ENCODE data around the gene TMEM106B.
"Not testable (repeated sequence)": the region's sequence is repeated elsewhere in the genome, so short reads cannot be mapped to it uniquely, and the experiment has no call there.

Gene TMEM106B

DNA sequence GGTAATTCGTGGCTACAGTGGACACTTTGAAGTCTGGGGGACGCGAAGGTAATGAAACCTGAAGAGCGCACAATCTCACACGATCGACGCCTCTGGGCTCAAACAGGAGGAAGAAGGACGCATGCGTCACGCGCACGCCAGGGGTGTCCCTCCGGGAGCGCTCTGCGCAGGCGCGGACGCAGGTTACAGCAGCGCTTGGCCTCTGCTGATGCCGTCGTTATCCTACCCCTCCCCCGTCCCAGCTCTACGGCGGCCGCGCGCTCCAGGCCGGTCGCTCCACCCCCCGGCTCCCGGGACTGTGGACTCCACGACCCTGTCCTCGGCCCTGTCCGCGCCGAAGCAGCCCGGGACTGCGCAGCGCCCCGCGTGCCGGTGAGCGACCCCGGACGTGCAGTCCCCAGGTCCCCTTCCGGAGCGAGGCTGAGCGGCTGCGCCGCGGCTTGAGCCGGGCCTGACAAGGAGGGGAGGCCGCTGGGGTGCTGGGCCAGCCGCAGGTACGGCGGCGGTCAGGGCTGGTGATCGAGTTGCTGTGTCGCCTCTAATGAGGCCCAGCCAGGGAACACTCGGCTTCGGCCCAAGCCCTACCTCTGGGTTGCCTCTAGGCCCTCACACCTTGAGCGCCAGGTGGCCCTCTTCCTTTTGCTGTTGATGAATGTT, at the start of gene TMEM106B:
Gene TMEM106B, plus strand, starts transcription at position 241 of the 657 bp plus-strand sequence. CDS start 3,517 bp downstream, outside the sequence.
- peak; percentile 94 for DNase-seq (ENCODE audit: low read depth)

DNA sequence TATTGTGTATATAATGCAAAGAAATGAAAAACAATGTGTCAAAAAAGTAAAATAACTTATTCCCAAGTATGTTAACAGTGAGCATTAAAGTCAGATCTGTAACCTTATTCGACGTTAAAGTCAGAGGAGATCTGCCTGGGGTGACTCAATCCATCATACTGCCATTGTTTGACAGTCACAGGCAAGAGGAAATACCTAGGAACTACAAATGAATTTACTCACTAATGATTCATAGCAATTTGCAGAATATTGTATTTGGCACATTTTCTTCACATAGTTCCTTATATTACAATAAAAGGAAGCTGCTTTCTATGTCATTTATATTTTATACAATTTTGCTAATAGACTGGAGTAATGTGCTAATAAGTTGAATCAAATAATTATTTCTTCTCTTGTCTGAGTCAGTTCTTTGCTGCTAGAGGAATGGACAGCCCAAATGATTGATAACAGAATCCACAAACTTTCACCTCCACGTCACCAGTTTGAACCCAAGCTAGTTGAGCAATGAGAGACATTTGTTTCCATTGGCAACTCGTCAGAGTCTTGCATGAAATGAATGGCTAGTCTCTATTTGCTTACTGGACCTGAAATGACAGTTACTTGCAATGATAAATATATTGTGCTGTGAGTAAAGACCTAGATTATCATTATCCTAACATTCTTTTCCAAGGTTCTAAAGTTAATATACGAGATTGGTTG, 48.5 kb upstream of the TMEM106B start:
- DNase-seq (ENCODE audit: low read depth) = peak; percentile 57

DNA sequence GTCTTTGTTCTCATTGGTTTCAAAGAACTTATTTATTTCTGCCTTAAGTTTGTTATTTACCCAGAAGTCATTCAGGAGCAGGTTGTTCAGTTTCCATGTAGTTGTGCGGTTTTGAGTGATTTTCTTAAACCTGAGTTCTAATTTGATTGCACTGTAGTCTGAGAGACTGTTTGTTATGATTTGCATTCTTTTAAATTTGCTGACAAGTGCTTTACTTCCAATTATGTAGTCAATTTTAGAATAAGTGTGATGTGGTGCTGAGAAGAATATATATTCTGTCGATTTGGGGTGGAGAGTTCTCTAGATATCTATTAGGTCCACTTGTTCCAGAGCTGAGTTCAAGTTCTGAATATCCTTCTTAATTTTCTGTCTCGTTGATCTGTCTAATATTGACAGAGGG, 43.0 kb upstream of the TMEM106B start:
- DNase-seq (ENCODE audit: low read depth) = not testable (repeated sequence)

DNA sequence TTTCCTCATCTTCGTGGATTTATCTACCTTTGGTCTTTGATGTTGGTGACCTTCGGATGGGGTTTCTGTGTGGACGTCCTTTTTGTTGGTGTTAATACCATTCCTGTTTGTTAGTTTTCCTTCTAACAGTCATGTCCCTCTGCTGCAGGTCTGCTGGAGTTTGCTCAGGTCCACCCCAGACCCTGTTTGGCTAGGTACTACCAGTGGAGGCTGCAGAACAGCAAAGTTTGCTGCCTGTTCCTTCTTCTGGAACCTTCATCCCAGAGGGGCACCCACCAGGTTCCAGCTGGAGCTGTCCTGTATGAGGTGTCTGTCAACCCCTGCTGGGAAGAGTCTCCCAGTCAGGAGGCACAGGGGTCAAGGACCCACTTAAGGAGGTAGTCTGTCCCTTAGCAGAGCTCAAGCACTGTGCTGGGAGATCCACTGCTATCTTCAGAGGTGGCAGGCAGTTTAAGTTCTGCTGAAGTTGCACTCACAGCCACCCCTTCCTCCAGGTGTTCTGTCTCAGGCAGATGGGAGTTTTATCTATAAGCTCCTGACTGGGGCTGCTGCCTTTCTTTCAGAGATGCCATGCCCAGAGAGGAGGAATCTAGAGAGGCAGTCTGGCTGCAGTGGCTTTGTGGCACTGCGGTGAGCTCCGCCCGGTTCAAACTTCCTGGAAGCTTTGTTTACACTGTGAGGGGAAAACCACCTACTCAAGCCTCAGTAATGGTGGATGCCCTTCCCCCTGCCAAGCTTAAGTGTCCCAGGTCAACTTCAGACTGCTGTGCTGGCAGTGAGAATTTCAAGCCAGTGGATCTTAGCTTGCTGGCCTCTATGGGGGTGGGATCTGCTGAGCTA, 40.9 kb upstream of the TMEM106B start:
- not testable (repeated sequence) for DNase-seq (ENCODE audit: low read depth)

DNA sequence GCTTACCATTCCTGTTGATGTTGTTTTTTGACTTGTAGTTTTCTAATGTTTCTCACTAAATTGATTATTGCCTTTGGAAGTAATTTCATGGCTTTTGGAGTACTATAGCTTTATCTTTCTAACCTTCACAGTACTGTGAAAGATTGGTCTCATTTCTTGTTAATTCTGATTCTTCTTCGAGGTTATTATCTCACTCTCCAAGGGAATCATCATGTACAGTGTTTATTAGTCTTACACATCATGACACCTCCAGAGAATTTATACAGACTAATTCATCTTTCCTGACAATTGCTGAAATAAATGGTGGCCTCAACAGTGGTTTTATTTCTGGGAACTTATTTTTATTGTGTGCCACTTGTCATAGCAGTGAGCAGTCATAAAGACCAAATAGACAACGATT, 37.4 kb upstream of the TMEM106B start:
- no peak for DNase-seq (ENCODE audit: low read depth)

DNA sequence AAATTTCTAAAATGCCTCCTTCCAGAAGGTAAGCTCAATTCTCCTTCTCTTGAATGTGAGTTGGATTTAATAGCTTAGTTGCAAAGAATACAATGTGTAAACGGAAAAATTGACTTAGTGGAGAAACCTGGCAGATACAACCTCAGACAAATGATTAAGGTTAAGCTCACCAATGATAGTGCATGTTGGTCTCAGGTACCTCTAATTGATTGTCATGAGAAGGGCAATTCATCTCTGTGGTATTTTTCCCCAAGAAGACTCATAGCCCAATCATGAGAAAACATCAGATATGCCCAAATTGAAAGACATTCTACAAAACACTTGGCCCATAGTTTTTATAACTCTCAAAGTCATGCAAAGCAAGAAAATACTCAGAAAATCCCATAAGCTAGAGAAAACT, 36.2 kb upstream of the TMEM106B start:
- no peak for DNase-seq (ENCODE audit: low read depth)

DNA sequence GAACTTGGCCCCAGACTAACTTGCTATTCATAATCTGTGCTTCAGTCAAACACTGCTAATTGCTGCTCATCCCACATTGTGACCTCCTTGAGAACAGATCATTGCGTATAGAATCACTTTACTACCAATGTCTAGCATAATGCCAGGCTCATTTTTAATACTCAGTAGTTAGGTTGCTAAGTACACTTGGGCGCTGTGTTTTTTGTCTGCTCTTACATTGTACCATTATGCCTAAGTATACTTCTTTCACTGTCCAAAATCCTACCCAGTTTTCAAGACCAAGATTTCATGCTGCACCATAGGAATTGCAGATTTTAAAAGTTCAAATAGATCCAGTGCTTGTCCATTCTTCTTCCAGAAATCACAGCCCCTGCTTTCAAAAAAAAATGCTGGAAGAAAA, 32.8 kb upstream of the TMEM106B start:
- DNase-seq (ENCODE audit: low read depth) = no peak

DNA sequence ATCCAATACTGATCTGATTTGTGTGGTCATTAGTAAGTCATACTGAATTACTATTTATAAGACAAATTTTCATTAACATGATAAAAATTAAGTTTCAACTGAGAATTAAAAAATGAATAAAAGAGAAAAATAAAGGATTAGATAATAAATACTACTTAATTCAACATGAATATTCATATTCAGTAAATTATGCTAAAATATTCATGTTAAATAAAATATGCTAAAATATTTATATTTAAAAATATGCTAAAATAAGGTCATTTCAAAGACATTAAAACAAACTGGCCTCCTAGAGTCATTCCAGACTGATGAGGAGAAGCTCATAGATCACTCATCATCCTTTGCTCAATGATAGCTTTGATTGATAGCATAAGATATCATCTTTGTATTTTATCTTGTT, 16.7 kb upstream of the TMEM106B start:
- no peak for DNase-seq (ENCODE audit: low read depth)

DNA sequence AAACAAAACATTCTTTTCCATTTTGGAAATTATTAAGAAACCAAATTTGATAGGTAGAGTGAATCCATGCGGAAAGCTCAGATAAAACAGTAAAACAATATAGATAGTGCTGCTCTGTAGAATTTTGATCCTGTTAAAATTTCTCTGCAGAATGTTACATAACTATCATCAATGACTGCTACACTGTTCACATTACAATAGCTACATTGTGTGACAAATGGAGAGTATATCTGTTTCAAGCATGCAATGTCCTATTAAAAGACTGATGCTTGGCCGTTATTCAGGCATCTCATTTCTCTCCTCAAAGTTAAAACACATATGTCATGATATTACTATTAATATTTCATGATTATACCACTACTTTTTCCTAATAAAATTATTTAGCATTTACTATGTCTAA, 14.7 kb upstream of the TMEM106B start:
- DNase-seq (ENCODE audit: low read depth) = no peak

DNA sequence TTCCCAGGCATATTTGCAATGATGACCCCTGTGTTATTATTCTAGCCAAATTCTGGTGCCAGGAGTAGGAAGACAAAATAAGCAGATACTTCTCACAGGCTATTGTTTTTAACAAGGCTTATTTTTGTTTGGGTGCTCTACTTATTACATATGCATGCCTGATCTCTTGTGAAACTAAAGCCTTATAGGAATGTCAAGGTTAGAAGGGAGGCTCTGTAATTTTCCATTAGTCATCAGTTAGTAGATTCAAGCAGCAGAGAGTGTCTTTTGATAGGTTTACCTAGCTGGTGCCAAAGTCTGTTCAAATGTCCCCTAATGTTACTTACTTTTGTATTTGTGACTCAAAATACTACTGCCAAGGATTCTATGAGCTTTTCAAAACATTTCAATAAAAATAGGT, 11.7 kb upstream of the TMEM106B start:
- DNase-seq (ENCODE audit: low read depth) = peak; percentile 36

DNA sequence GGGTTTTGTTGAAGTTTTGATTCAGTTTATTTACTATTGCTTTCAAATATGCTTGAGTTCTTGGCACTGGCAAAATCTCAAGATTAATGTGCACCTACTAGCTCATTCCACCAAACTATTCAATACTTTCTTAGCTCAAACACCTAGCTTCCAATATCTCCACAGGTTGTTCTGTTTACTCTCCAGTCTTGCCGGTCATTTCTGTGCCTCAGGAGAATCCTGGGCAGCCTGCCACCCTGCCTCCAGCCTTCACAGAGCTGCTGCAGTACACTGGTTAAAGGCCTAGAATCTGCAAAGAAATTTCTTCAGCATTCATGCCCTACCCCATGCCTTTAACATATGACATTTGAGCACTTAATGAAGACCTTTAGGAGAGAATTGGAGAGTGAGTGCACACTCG, 4.0 kb upstream of the TMEM106B start:
- no peak for DNase-seq (ENCODE audit: low read depth)

DNA sequence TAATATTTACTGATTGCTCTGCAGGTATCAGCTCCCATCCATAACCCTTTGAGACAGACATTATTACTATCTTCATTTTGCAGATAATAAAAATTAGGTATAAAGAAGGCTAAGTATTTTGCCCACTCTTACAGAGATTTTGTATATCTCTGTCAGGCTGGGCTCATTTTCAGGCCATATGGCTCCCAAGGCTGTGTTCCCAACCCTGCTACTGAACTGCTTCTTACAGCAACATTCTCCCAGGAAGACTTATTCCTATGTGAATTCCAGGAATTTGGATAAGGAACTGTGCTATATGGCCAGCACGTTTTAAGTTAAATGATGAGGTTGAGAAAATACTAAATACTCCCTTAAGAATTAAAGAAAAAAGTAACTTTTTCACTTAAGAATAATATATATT, 1.9 kb upstream of the TMEM106B start:
- no peak for DNase-seq (ENCODE audit: low read depth)

DNA sequence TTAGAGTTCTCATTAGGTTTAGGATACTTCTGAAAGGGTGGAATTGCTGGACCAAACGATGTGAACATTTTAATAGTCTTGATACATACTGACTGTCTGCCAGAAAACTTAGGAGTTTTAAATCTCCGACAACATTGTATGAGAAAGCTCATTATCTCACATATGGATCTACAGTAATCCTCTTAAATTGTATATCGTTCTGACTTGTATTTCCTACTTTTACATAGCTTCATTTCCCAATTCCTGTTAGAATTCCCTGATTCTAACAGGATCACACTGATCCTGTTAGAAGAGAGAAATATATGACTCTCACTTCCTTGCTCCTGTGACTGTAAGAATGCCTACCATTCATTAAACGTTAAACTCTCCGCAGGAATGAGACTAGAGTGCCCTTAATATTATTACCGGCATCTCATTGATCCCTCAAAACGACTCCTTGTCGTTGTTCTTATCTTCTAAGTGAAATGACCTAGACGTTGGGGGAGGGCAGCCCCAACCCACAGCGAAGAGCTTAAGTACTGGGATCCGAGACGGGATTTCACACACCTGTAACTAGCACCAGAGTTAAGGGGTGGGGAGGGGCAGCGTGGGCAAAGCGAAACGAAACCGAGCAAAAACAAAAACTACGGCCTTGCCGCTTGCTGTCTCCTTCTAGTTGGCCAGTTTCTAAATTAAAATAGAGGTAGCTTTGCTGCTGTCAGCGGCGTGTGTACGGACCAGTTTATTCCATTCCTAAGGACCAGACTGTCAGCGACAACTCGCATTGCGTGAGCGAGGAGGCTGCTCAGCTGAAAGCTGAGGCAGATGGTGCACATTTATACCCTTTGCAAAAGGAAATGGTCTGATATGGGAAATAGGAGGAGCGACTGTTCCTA, 678 bp upstream of the TMEM106B start:
- no peak for DNase-seq (ENCODE audit: low read depth)

DNA sequence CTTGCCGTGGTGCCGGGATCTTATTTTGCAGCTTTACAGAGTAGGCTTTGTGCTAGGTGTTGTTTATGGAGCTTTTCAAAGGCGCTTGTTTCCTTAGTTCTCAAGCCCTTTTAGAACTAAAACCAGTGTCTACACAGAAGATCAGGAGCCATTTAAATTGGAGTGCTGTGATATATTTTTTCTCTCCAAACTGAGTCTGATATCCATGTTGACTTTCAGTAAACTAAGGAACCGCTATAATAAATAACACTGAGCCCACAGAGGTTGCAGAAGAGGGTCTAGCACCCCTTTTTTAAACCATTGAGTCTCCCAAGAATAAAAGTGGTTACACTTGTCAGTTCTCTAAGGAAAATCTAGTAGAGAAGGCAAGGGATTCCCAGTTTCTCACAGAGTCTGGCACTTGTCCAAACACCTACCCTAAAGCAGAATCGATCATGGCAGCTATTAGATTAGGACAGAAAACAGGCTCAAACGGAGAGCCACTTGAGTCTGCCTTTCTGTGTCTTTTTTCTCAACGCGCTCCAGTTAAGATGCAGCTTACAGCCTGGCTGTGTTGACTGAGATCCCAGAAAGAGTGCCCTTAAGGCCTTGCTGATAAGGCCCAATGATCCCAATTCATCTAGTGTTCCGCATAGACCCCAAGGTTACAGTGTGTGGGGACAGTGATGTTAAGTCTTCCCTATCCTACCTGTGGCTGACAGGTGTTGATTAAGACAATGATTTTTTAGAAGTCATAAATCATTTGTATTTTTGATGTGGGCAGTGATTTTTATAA, 804 bp downstream of the TMEM106B start:
- no peak for DNase-seq (ENCODE audit: low read depth)

DNA sequence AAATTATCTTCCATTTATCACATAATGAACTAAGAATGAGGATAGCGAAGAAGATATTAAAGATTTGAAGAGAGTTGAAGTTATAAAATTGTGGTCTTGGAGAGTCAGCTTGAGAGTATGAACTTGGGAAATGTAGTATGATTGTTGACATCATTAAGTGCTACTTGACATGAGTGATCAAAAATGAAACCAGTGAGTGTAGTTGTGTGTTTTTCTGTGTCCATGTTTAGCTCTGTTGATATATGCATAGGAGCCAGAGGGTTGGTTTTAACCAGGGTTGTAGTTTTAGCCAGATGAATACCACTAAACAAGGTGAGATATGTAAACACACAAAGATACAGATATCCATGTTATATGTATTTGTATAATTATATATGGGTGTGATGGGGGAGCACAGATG, 6.2 kb downstream of the TMEM106B start:
- no peak for DNase-seq (ENCODE audit: low read depth)

DNA sequence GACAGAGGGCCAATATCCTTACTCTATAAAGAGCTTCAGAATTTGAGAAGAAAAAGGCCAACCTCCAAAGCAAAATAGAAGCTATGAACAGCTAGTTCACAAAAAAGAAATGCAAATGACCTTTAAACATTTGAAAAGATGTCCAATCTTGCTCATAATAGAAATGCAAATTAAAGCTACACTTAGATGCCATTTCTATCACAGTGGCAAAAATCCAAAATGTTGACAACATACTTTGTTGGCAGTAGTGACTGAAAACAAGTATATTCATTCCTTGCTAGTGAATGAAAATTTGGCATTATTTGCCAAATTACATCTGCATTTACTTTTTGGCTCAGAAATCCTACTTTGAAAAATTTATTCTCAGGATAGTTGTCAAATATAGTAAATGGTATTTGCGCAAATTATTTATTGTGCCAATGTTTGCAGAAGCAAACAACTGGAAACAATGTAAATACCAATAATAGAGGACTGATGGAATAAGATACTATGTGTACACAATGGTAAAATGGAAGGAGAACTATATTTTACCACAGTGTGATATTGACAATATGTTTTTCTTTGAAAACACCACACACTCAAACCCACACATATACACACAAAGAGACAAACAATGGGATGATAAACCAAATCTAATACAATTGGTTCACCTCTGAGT, 9.4 kb downstream of the TMEM106B start:
- DNase-seq (ENCODE audit: low read depth) = peak; percentile 12

DNA sequence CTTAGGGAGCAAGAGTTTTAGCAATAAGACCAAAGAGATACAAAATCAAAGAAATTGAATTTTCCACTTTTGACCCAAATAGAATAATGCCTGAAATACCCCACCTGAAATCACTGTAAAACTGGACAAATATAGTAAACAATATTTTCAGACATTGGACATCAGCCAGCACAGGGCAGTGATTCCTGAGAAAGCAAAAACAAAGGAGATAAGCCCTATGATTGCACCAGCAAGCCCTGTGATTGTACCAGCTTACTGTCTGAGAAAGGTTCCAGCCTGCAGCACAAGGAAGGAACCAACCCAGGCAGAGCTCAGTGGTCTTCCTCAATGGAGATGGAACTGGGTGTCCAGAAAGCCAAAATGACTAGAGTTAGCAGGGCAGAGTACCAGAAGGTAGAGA, 10.3 kb downstream of the TMEM106B start:
- no peak for DNase-seq (ENCODE audit: low read depth)

DNA sequence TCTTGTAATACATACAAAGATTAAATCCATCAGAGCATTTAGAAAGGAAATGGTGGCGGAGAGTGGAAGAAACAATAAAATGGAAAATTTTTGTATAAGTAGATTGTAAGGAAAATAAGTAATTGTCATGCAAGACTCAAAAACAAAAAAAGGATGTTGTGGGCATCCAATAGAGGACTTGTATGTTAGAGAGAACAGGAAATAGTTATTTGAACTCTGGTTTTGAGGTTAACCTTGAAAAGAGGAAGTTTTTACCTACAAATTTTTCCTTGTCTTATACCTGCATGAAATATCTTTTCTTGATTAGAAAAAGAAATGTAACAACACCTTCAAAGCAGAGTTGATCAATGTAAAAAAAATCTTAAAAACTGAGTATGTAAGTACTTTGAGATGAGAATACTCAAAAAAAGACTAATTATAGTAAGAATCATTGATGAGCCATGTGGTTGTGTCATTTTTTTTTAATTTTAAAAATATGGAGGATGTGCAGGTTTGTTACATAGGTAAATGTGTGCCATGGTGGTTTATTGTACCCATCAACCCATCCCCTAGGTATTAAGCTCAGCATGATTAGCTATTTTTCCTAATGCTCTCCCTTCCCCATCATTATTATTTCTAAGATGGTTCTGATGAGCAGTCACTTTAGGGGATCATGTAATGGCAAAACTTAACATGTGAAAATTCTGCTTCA, 11.9 kb downstream of the TMEM106B start:
- DNase-seq (ENCODE audit: low read depth) = no peak

DNA sequence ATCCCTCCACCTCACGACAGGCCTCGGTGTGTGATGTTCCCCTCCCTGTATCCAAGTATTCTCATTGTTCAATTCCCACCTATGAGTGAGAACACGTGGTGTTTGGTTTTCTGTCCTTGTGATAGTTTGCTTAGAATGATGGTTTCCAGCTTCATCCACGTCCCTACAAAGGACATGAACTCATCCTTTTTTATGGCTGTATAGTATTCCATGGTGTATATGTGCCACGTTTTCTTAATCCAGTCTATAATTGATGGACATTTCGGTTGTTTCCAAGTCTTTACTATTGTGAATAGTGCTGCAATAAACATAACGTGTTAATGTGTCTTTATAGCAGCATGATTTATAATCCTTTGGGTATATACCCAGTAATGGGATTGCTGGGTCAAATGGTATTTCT, 13.9 kb downstream of the TMEM106B start:
- DNase-seq (ENCODE audit: low read depth) = not testable (repeated sequence)

DNA sequence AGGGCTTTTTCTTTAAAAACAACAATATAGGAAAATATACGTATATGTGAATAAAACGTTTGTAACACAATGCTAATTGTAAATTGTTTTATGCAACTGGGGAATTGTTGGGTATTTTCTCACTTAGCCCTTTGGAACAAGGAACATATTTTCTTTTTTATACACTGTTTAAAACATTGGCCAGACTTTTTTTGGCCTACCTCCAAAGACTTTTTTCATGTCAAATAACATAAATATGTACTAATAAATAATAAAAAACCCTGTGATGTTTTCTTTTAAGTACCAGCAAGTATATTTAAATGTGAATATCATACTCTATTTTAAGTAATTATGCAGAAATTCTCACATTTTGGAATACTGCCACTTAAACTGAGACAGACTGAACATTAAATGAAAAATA, 15.7 kb downstream of the TMEM106B start:
- no peak for DNase-seq (ENCODE audit: low read depth)
